Measurements from ENCODE around the gene ZFAND2A. TPM values are rescaled to one million over a fixed set of nuclear protein-coding genes. Genes with fewer than 3 reads are reported as not detected.
"Not testable (repeated sequence)": the region's sequence is repeated elsewhere in the genome, so short reads cannot be mapped to it uniquely, and the experiment has no call there.

Gene ZFAND2A
- total RNA-seq, 1 donor from 2014 or later: 36.0 TPM

GRCh38 chr7:1201916-1202315 lies 41.9 kb upstream of the ZFAND2A start:
- H3K27me3 Mint-ChIP-seq (ENCODE audit: unreplicated experiment): no peaks in the 10 kb centered on the region
- no peak for TF ChIP-seq CTCF (IDR thresholded peaks at IDR 0.05; ENCODE audit: unreplicated experiment)
- no peaks in the 10 kb centered on the region for H3K9me3 Mint-ChIP-seq (ENCODE audit: unreplicated experiment)
- no peaks in the 10 kb centered on the region for H3K4me1 Mint-ChIP-seq (ENCODE audit: unreplicated experiment)
- no peak for DNase-seq (ENCODE audit: low spot score)
- no peaks in the 10 kb centered on the region for H3K36me3 Mint-ChIP-seq (ENCODE audit: low read depth, unreplicated experiment)
- H3K4me3 Mint-ChIP-seq (ENCODE audit: unreplicated experiment): no peak overlapping the region
- no peak overlapping the region for H3K27ac Mint-ChIP-seq (ENCODE audit: unreplicated experiment)

- Mint-ChIP-seq H3K27me3 (ENCODE audit: unreplicated experiment) (peaks cover 2% of the 10 kb centered on the region), H3K9me3 (ENCODE audit: unreplicated experiment) (no peaks in the 10 kb centered on the region), H3K4me3 (ENCODE audit: unreplicated experiment) (no peak overlapping the region), H3K4me1 (ENCODE audit: unreplicated experiment) (no peaks in the 10 kb centered on the region), H3K36me3 (ENCODE audit: low read depth, unreplicated experiment) (no peaks in the 10 kb centered on the region), H3K27ac (ENCODE audit: unreplicated experiment) (no peak overlapping the region)
- TF ChIP-seq CTCF (IDR thresholded peaks at IDR 0.05; ENCODE audit: unreplicated experiment): no peak
- no peak for DNase-seq (ENCODE audit: low spot score)
These were observed 40.0 kb upstream of the ZFAND2A start for GRCh38 chr7:1200045-1200444.

- Mint-ChIP-seq H3K4me1 (ENCODE audit: unreplicated experiment) (no peaks in the 10 kb centered on the region), H3K4me3 (ENCODE audit: unreplicated experiment) (no peak overlapping the region), H3K36me3 (ENCODE audit: low read depth, unreplicated experiment) (no peaks in the 10 kb centered on the region), H3K9me3 (ENCODE audit: unreplicated experiment) (no peaks in the 10 kb centered on the region), H3K27me3 (ENCODE audit: unreplicated experiment) (peaks cover 2% of the 10 kb centered on the region), H3K27ac (ENCODE audit: unreplicated experiment) (no peak overlapping the region)
- DNase-seq (ENCODE audit: low spot score): no peak
- no peak for TF ChIP-seq CTCF (IDR thresholded peaks at IDR 0.05; ENCODE audit: unreplicated experiment)
These were observed 38.1 kb upstream of the ZFAND2A start for GRCh38 chr7:1197997-1198625.

- peaks cover 5% of the 10 kb centered on the region for H3K4me1 Mint-ChIP-seq (ENCODE audit: unreplicated experiment)
- peak overlapping the region; percentile 62 for H3K4me3 Mint-ChIP-seq (ENCODE audit: unreplicated experiment)
- no peak overlapping the region for H3K27ac Mint-ChIP-seq (ENCODE audit: unreplicated experiment)
- H3K36me3 Mint-ChIP-seq (ENCODE audit: low read depth, unreplicated experiment): no peaks in the 10 kb centered on the region
- peaks cover 3% of the 10 kb centered on the region for H3K27me3 Mint-ChIP-seq (ENCODE audit: unreplicated experiment)
- no peak for TF ChIP-seq CTCF (IDR thresholded peaks at IDR 0.05; ENCODE audit: unreplicated experiment)
- no peaks in the 10 kb centered on the region for H3K9me3 Mint-ChIP-seq (ENCODE audit: unreplicated experiment)
- no peak for DNase-seq (ENCODE audit: low spot score)
These were observed 37.0 kb upstream of the ZFAND2A start for GRCh38 chr7:1196950-1197349.

GRCh38 chr7:1196441-1196840 lies 36.4 kb upstream of the ZFAND2A start:
- not testable (repeated sequence) for H3K9me3 Mint-ChIP-seq (ENCODE audit: unreplicated experiment); H3K27me3 Mint-ChIP-seq (ENCODE audit: unreplicated experiment); H3K4me1 Mint-ChIP-seq (ENCODE audit: unreplicated experiment); H3K4me3 Mint-ChIP-seq (ENCODE audit: unreplicated experiment); DNase-seq (ENCODE audit: low spot score); H3K27ac Mint-ChIP-seq (ENCODE audit: unreplicated experiment); H3K36me3 Mint-ChIP-seq (ENCODE audit: low read depth, unreplicated experiment)
